Endothelial cell of umbilical vein (primary cell): Measurements from ENCODE around the gene MADCAM1. TPM values are rescaled to one million over a fixed set of nuclear protein-coding genes. Genes with fewer than 3 reads are reported as not detected.

Experiments used
- BruUV-seq: library from RNA; stranded (reverse); fragments of 400-500 nt; replicated peaks from 2 replicates; lab custom pipeline; 2021; lab: Mats Ljungman, UMichigan
- CTCF ChIA-PET: fragments of 300-600, 350-600 bp; sonication (Branson Sonifier 250); formaldehyde crosslinking; loops from one replicate; lab custom pipeline; 2021; ENCODE audit warnings: antibody characterized with exemption, inconsistent platforms; lab: Charles Lee
- POLR2A ChIA-PET: fragments of 300-600, 350-600 bp; sonication (Branson Sonifier 250); formaldehyde crosslinking; loops from one replicate; lab custom pipeline; 2021; ENCODE audit warnings: antibody characterized with exemption, inconsistent platforms; lab: Charles Lee
- DNase-seq: peaks from one replicate; pipeline ENCODE4 v3.0.0-alpha.2; 2011; ENCODE audit warnings: low read depth, low spot score
- FAIRE-seq: peaks from 2 replicates; lab custom pipeline; 2011; peaks lifted over from hg19 to GRCh38; lab: Jason Lieb, UNC
- H2AFZ ChIP-seq: 2 replicates; pipeline ENCODE4 v1.6.0; 2012; ENCODE audit warnings: low read depth, low read length, control low read depth, inconsistent platforms
- H3K27ac ChIP-seq: 2 replicates; pipeline ENCODE4 v1.5.1; 2011; ENCODE audit warnings: low read depth, mild to moderate bottlenecking, control low read depth, low read length, moderate library complexity; ENCODE audit not compliant: insufficient read depth
- H3K27me3 ChIP-seq, 2 experiments: 2 replicates each; pipeline versions ENCODE4 v1.6.0 to v1.6.1; 2011; ENCODE audit warnings: low read length in 2 of 2, mixed read lengths in 1 of 2; ENCODE audit not compliant: control insufficient read depth in 2 of 2, insufficient read depth in 2 of 2
- H3K36me3 ChIP-seq, 2 experiments: 2 replicates in 1 of 2; 3 replicates in 1 of 2; pipeline ENCODE4 v1.5.1; 2011; ENCODE audit warnings: low read length in 2 of 2, mild to moderate bottlenecking in 1 of 2, moderate library complexity in 1 of 2; ENCODE audit not compliant: control insufficient read depth in 2 of 2, insufficient read depth in 2 of 2; ENCODE audit errors: extremely low read depth in 1 of 2
- H3K4me1 ChIP-seq: 3 replicates; pipeline ENCODE4 v1.5.1; 2011; ENCODE audit warnings: mild to moderate bottlenecking, low read length; ENCODE audit not compliant: control insufficient read depth, insufficient read depth; ENCODE audit errors: extremely low read depth
- H3K4me2 ChIP-seq: 2 replicates; pipeline ENCODE4 v1.6.1; 2011; ENCODE audit warnings: low read length, control low read depth, mixed read lengths; ENCODE audit not compliant: insufficient read depth
- H3K4me3 ChIP-seq, 3 experiments: fragments of 200-600 bp in 1 of 3; sonication (generic), shearing (Covaris generic) in 1 of 3; replicated peaks in 1 of 3; 2 replicates each; pipeline ENCODE4 v1.5.1; 2011 to 2016; ENCODE audit warnings: control low read depth in 3 of 3, low read length in 3 of 3, mild to moderate bottlenecking in 2 of 3, inconsistent platforms in 1 of 3, low read depth in 1 of 3, moderate library complexity in 1 of 3; ENCODE audit not compliant: insufficient read depth in 1 of 3
- H3K79me2 ChIP-seq: 2 replicates; pipeline ENCODE4 v1.6.0; 2012; ENCODE audit warnings: low read length, inconsistent platforms; ENCODE audit not compliant: control insufficient read depth, insufficient read depth
- H3K9ac ChIP-seq: replicated peaks from 2 replicates; pipeline ENCODE3; 2011; ENCODE audit warnings: low read length, control low read depth; ENCODE audit not compliant: insufficient read depth; ENCODE audit errors: extremely low read depth
- H3K9me1 ChIP-seq: replicated peaks from 3 replicates; pipeline ENCODE4 v1.6.0; 2011; ENCODE audit warnings: mild to moderate bottlenecking, low read length; ENCODE audit not compliant: control insufficient read depth, insufficient read depth; ENCODE audit errors: extremely low read depth
- H3K9me3 ChIP-seq: replicated peaks from 2 replicates; pipeline ENCODE4 v1.5.1; 2012; ENCODE audit warnings: low read length, inconsistent platforms; ENCODE audit not compliant: control insufficient read depth, insufficient read depth
- H4K20me1 ChIP-seq: replicated peaks from 2 replicates; pipeline ENCODE3; 2011; ENCODE audit warnings: mild to moderate bottlenecking, low read length; ENCODE audit not compliant: control insufficient read depth, insufficient read depth; ENCODE audit errors: extremely low read depth
- CTCF ChIP-seq, 2 donors: IDR thresholded peaks; 1 replicate in 1 of 2; 2 replicates in 1 of 2; pipeline ENCODE4 v1.5.1; 2011; ENCODE audit warnings: low read length in 2 of 2, mild to moderate bottlenecking in 2 of 2, moderate library complexity in 2 of 2, control low read depth in 1 of 2, inconsistent platforms in 1 of 2, low read depth in 1 of 2; ENCODE audit not compliant: insufficient read depth in 1 of 2; ENCODE audit errors: extremely low read depth in 1 of 2
- EZH2 ChIP-seq: IDR thresholded peaks from 2 replicates; pipeline ENCODE4 v1.6.1; 2012; ENCODE audit warnings: borderline replicate concordance, low read depth, mild to moderate bottlenecking, moderate library complexity, low read length, inconsistent platforms; ENCODE audit not compliant: severe bottlenecking
- FOS ChIP-seq: IDR thresholded peaks from 2 replicates; pipeline ENCODE4 v1.6.1; 2011; ENCODE audit warnings: mild to moderate bottlenecking, low read length, moderate library complexity, borderline replicate concordance; ENCODE audit not compliant: insufficient read depth
- GATA2 ChIP-seq: IDR thresholded peaks from 2 replicates; pipeline ENCODE4 v1.7.0; 2011; ENCODE audit warnings: low read depth, mild to moderate bottlenecking, moderate library complexity, mixed read lengths, low read length; ENCODE audit not compliant: insufficient read length, insufficient read depth
- JUN ChIP-seq: IDR thresholded peaks from 2 replicates; pipeline ENCODE4 v1.6.1; 2011; ENCODE audit warnings: borderline replicate concordance, low read depth; ENCODE audit not compliant: insufficient read length, insufficient read depth
- MAX ChIP-seq: IDR thresholded peaks from 2 replicates; pipeline ENCODE4 v1.6.1; 2011; ENCODE audit not compliant: insufficient read depth, insufficient read length
- MYC ChIP-seq: IDR thresholded peaks from one replicate; pipeline ENCODE4 v1.6.1; 2011; ENCODE audit warnings: mild to moderate bottlenecking, low read depth, low read length
- POLR2A ChIP-seq: IDR thresholded peaks from 2 replicates; pipeline ENCODE4 v1.6.1; 2012; ENCODE audit warnings: low read depth, mild to moderate bottlenecking, control low read depth, low read length
- POLR2AphosphoS5 ChIP-seq: IDR thresholded peaks from 2 replicates; pipeline ENCODE4 v1.6.1; 2012; ENCODE audit warnings: low read depth, mild to moderate bottlenecking, control low read depth, low read length, moderate library complexity; ENCODE audit not compliant: insufficient read depth
- dilution Hi-C: fragments of 300-500 bp; cut with MboI; formaldehyde crosslinking; loops from one replicate; pipeline ENCODE4 v1.15.0; 2019; ENCODE audit warnings: low sequenced_read_pairs; ENCODE audit not compliant: extremely low pct_ligation_motif_present
- intact Hi-C: fragments of 100-400 bp; cut with micrococcal nuclease; formaldehyde crosslinking; loops from one replicate; pipeline ENCODE4 v1.10.0; 2022
- polyA plus RNA-seq, 4 experiments: library from polyadenylated mRNA; depleted of rRNA in 3 of 4; stranded (reverse) in 3 of 4; unstranded in 1 of 4; fragments of >200 nt; gene quantifications; 2 replicates each; pipeline versions ENCODE4 v1.2.1 to v1.2.3, GENCODE V29; 2011 to 2012; ENCODE audit warnings: missing spikeins in 1 of 4
- total RNA-seq: library from RNA; stranded (reverse); gene quantifications from 2 replicates; pipeline ENCODE4 v1.2.3, GENCODE V29; 2021

Gene MADCAM1
- total and polyA plus RNA-seq, 2 donors (not counting 3 experiments of a cell fraction or from before 2014, with no cell fraction given): 0.07 to 0.31 TPM

GRCh38 chr19:470701-471100 is 25.6 kb upstream of the MADCAM1 start:
- ChIA-PET CTCF (interaction anchor here (1.2 kb wide), 1 partner anchor 87 kb away, joined by 3 read pairs; no protein-coding TSS in a partner anchor), POLR2A (no interaction called here)
- dilution Hi-C loops (no loop called here), intact Hi-C loops (no loop called here)
- no peaks in the 10 kb centered on the region for H3K9me1 ChIP-seq
- H3K4me1 ChIP-seq: no peaks in the 10 kb centered on the region
- H2AFZ ChIP-seq: no peak overlapping the region
- TF ChIP-seq JUN (no peak), GATA2 (no peak), POLR2AphosphoS5 (no peak), CTCF (IDR thresholded peaks at IDR 0.05; ENCODE audit: extremely low read depth in 1 of 2, insufficient read depth in 1 of 2, low read depth in 1 of 2, low read length in 2 of 2) (no peak), FOS (no peak), MAX (no peak), POLR2A (no peak), MYC (no peak), EZH2 (no peak)
- H3K36me3 ChIP-seq: no peaks in the 10 kb centered on the region
- DNase-seq: no peak
- H4K20me1 ChIP-seq: no peaks in the 10 kb centered on the region
- no TSS peak for BruUV-seq
- H3K79me2 ChIP-seq: no peaks in the 10 kb centered on the region
- H3K4me3 ChIP-seq: no peak overlapping the region
- no peak overlapping the region for H3K9ac ChIP-seq
- no peak overlapping the region for H3K4me2 ChIP-seq
- FAIRE-seq: no peak
- no peaks in the 10 kb centered on the region for H3K27me3 ChIP-seq
- H3K9me3 ChIP-seq: no peaks in the 10 kb centered on the region
- no peak overlapping the region for H3K27ac ChIP-seq
